ENCODE data around the gene ITPA.
"Not testable (repeated sequence)": the region's sequence is repeated elsewhere in the genome, so short reads cannot be mapped to it uniquely, and the experiment has no call there.

ITPA gene

GRCh38 chr20:3172933-3173609, 36.2 kb upstream of the ITPA start, which contains the start of gene LZTS3:
Gene LZTS3, minus strand, starts transcription at chr20:3173549. Its CDS starts 6,386 bp downstream, at chr20:3167163.
- no peak for DNase-seq (ENCODE audit: low read depth)
- H3K4me3 ChIP-seq (ENCODE audit: low read depth, low read length): peak within 1 kb of the TSS; percentile 85

GRCh38 chr20:3173610-3174441, 35.5 kb upstream of the ITPA start:
- peak overlapping the region; percentile 85 for H3K4me3 ChIP-seq (ENCODE audit: low read depth, low read length)
- peak; percentile 32 for DNase-seq (ENCODE audit: low read depth)

- peak overlapping the region; percentile 85 for H3K4me3 ChIP-seq (ENCODE audit: low read depth, low read length)
- no peak for DNase-seq (ENCODE audit: low read depth)
Observed at GRCh38 chr20:3174442-3175261, 34.6 kb upstream of the ITPA start.

- no peak overlapping the region for H3K4me3 ChIP-seq (ENCODE audit: low read depth, low read length)
- no peak for DNase-seq (ENCODE audit: low read depth)
Observed at GRCh38 chr20:3175270-3175669, 34.0 kb upstream of the ITPA start.

GRCh38 chr20:3177746-3178485, 31.4 kb upstream of the ITPA start:
- DNase-seq (ENCODE audit: low read depth): no peak
- H3K4me3 ChIP-seq (ENCODE audit: low read depth, low read length): no peak overlapping the region

- no peak for DNase-seq (ENCODE audit: low read depth)
- no peak overlapping the region for H3K4me3 ChIP-seq (ENCODE audit: low read depth, low read length)
Observed at GRCh38 chr20:3180319-3180718, 29.0 kb upstream of the ITPA start.

- DNase-seq (ENCODE audit: low read depth): no peak
- no peak overlapping the region for H3K4me3 ChIP-seq (ENCODE audit: low read depth, low read length)
Observed at GRCh38 chr20:3181270-3181669, 28.0 kb upstream of the ITPA start.

- H3K4me3 ChIP-seq (ENCODE audit: low read depth, low read length); DNase-seq (ENCODE audit: low read depth): not testable (repeated sequence)
Observed at GRCh38 chr20:3182429-3182828, 26.9 kb upstream of the ITPA start.

- no peak for DNase-seq (ENCODE audit: low read depth)
- H3K4me3 ChIP-seq (ENCODE audit: low read depth, low read length): no peak overlapping the region
Observed at GRCh38 chr20:3183896-3184612, 25.2 kb upstream of the ITPA start.

GRCh38 chr20:3187861-3188260, 21.4 kb upstream of the ITPA start:
- not testable (repeated sequence) for DNase-seq (ENCODE audit: low read depth); H3K4me3 ChIP-seq (ENCODE audit: low read depth, low read length)

GRCh38 chr20:3188823-3189413, 20.4 kb upstream of the ITPA start:
- H3K4me3 ChIP-seq (ENCODE audit: low read depth, low read length): no peak overlapping the region
- no peak for DNase-seq (ENCODE audit: low read depth)

GRCh38 chr20:3189561-3190131, 19.7 kb upstream of the ITPA start:
- no peak for DNase-seq (ENCODE audit: low read depth)
- no peak overlapping the region for H3K4me3 ChIP-seq (ENCODE audit: low read depth, low read length)

- DNase-seq (ENCODE audit: low read depth): no peak
- no peak overlapping the region for H3K4me3 ChIP-seq (ENCODE audit: low read depth, low read length)
Observed at GRCh38 chr20:3190681-3191111, 18.6 kb upstream of the ITPA start.

GRCh38 chr20:3192226-3193015, 16.9 kb upstream of the ITPA start:
- H3K4me3 ChIP-seq (ENCODE audit: low read depth, low read length): no peak overlapping the region
- no peak for DNase-seq (ENCODE audit: low read depth)

GRCh38 chr20:3193806-3194616, 15.3 kb upstream of the ITPA start:
- DNase-seq (ENCODE audit: low read depth): no peak
- H3K4me3 ChIP-seq (ENCODE audit: low read depth, low read length): no peak overlapping the region

- no peak for DNase-seq (ENCODE audit: low read depth)
- H3K4me3 ChIP-seq (ENCODE audit: low read depth, low read length): no peak overlapping the region
Observed at GRCh38 chr20:3194617-3195280, 14.5 kb upstream of the ITPA start.

All from skeletal muscle cell (primary cell).